ENCODE results near the gene TMEM59L.
"Not testable (repeated sequence)": the region's sequence is repeated elsewhere in the genome, so short reads cannot be mapped to it uniquely, and the experiment has no call there.

Gene TMEM59L

GRCh38 chr19:18612772-18613588 lies at the start of gene TMEM59L:
TSS of gene TMEM59L (plus strand) at chr19:18612870. CDS start at chr19:18612959, 89 bp downstream.
- no peak for DNase-seq (ENCODE audit: low spot score)

DNA sequence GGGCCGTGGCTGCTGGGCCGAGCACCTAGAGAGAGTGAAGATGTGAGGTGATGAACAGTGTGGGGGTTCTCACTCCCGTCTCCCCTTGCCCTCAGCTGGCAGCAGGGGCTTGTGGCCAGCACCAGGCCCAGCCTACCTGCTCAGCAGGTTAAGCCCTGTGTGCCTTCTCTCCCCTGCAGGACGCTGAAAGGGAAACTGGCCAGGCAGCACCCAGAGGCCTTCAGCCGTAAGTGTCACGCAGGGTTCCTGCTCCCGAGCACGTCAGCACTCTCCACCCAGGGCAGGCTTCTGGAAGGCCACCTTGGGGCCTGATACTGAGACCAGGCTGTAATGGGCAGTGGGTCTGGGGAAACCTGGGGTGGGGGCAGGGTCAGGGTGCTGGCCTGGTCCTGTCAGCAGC lies 45.7 kb upstream of the TMEM59L start:
- no peak for DNase-seq (ENCODE audit: low spot score)

DNA sequence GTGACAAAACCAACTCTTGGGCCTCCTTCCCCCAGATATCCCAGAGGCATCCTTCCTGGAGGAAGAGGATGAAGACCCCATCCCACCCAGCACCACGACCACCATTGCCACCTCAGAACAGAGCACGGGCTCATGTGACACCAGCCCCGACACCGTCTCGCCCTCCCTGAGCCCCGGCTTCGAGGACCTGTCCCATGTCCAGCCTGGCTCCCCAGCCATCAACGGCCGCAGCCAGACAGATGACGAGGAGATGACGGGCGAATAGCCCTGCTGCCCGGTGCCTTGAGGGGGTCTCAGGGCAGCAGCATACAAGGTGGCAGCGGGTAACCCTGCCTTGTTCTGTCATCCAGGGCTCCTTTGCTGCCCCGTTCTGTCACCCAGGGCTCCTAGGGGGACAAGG lies 44.3 kb upstream of the TMEM59L start:
- no peak for DNase-seq (ENCODE audit: low spot score)

- DNase-seq (ENCODE audit: low spot score) = peak; percentile 91
These were observed 40.9 kb upstream of the TMEM59L start, which contains the start of gene UBA52 for GRCh38 chr19:18571564-18572344. TSS of gene UBA52 (plus strand) at chr19:18571857. CDS start at chr19:18573301, 1,444 bp downstream.

DNA sequence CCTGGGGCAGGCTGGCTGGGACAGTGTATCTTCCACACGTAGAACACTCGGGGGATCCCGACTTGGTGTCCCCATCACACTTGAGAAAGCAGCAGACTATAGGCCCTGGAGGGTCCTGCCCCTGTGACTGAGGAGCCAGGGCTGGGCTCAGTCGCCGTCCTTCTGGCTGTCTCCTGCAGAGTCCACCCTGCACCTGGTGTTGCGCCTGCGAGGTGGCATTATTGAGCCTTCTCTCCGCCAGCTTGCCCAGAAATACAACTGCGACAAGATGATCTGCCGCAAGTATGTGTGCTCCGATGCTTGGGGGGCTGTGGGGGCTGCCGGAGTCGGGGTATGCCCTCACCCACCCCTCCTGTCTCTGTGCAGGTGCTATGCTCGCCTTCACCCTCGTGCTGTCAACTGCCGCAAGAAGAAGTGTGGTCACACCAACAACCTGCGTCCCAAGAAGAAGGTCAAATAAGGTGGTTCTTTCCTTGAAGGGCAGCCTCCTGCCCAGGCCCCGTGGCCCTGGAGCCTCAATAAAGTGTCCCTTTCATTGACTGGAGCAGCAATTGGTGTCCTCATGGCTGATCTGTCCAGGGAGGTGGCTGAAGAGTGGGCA lies 37.9 kb upstream of the TMEM59L start:
- DNase-seq (ENCODE audit: low spot score) = no peak

DNA sequence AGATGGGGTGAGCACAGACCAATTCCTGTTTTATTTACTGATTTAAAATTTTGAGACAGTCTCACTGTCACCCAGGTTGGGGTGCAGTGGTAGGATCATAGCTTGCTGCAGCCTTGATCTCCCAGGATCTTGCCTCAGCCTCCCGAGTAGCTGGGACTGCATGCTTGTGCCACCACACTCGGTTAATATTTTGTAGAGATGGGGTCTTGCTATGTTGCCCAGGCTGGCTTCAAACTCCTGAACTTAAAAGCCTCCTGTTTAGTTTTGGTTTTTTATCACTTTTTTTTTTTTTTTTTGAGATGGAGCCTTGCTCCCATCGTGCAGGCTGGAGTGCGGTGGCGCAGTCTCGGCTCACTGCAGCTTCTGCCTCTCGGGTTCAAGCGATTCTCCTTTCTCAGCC lies 36.3 kb upstream of the TMEM59L start:
- no peak for DNase-seq (ENCODE audit: low spot score)

GRCh38 chr19:18577365-18577914 lies 35.2 kb upstream of the TMEM59L start:
- DNase-seq (ENCODE audit: low spot score) = no peak

GRCh38 chr19:18580311-18580710 lies 32.4 kb upstream of the TMEM59L start:
- no peak for DNase-seq (ENCODE audit: low spot score)

- no peak for DNase-seq (ENCODE audit: low spot score)
These were observed 26.4 kb upstream of the TMEM59L start for GRCh38 chr19:18586306-18586705.

- no peak for DNase-seq (ENCODE audit: low spot score)
These were observed 25.1 kb upstream of the TMEM59L start for GRCh38 chr19:18587561-18587960.

DNA sequence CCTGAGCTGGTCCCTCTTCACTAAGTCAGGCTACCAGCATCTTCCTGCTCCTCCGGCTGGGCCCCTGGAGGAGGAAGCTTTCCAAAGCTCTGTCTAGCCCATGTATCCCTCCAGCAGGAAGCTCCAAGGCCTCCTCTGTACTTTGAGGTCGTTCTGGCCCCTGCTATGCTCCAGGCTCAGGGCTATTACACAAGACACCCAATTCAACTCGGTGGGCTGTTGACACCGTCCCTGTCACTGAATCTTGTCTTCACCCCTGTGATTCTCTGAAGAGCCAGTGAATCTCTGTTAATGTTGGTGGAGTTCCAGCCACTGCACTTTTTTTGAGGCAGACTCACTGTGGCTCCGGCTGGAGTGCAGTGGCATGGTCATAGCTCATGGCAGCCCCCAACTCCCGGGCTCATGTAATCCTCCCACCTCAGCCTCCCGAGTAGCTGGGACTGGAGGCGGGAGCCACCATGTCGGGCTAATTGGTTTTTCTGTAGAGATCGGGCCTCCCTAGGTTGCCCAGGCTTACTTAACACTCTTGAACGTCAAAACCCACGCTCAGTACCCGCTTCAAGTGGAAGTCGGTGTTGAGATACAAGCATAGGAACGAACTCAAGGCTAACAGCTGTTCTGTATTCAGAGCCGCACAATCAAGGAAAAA lies 24.6 kb upstream of the TMEM59L start:
- DNase-seq (ENCODE audit: low spot score) = no peak

DNA sequence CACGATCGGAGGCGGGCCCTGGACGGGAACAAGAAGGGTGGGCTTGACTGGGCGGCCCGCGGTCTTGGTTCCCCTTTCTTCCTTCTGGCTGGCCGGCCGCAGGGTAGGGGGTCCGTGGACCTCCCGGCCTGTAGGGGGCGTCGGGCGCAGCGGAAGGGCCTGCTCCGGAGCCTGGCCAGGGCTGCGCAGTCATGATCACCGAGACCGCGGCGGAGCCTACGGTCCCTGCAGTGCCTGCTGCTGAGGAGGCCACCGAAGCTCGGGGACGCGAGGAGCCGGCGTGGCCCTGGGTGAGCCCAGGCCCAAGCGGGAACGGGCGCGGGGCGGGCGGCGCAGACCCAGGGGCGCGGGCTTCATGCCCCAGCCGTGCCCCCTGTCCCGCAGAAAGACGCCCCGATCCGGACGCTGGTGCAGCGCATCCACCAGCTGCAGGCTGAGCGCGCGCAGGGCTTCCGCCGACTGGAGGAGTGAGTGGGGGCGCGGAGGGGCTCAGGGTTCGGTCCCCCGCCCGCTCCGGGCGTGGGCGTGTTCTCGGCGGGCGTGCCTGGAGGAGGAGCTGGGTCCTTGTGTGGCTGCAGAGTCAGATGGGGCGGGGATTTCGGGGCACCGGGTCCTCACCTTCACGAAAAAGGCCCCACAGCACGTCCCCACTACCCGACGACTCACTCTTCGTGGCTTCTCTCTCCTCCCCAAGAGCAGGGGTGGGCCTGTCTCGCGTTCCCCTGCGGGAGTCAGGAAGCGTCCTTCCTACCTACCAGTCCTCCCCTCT lies 23.9 kb upstream of the TMEM59L start, which contains the start of gene REX1BD:
Gene REX1BD (plus strand): TSS at position 188 of the 769 bp plus-strand sequence. CDS start 4 bp downstream, at position 192.
- peak; percentile 81 for DNase-seq (ENCODE audit: low spot score)

GRCh38 chr19:18589380-18590272 lies 23.0 kb upstream of the TMEM59L start:
- peak; percentile 84 for DNase-seq (ENCODE audit: low spot score)

- DNase-seq (ENCODE audit: low spot score) = no peak
These were observed 22.1 kb upstream of the TMEM59L start for GRCh38 chr19:18590273-18591272.

GRCh38 chr19:18591735-18592385 lies 20.8 kb upstream of the TMEM59L start:
- DNase-seq (ENCODE audit: low spot score) = no peak

- DNase-seq (ENCODE audit: low spot score) = not testable (repeated sequence)
These were observed 19.9 kb upstream of the TMEM59L start for GRCh38 chr19:18592732-18593131.

- no peak for DNase-seq (ENCODE audit: low spot score)
These were observed 19.1 kb upstream of the TMEM59L start for GRCh38 chr19:18593367-18594095.
